ENCODE measurements around the gene FNBP1.

The FNBP1 gene

GRCh38 chr9:129848712-129849441, 194.1 kb downstream of the FNBP1 start:
- H3K27ac ChIP-seq: peak overlapping the region; percentile 17; the same call in 1 of the 2 replicates
- no peak for TF ChIP-seq CTCF (conservative IDR thresholded peaks at IDR 0.05; ENCODE audit: low read depth)
- DNase-seq (ENCODE audit: low spot score): no peak
- CTCF ChIA-PET: interaction anchor here (0.7 kb wide), 1 partner anchor 238 kb away, joined by 3 read pairs; no protein-coding TSS in a partner anchor
- POLR2A ChIA-PET (ENCODE audit: low non-redundant PET): no interaction called here

GRCh38 chr9:129845373-129845772, 197.6 kb downstream of the FNBP1 start:
- DNase-seq (ENCODE audit: low spot score): no peak
- CTCF ChIA-PET: interaction anchor here (0.8 kb wide), 1 partner anchor 397 kb away, joined by 3 read pairs; no protein-coding TSS in a partner anchor
- POLR2A ChIA-PET (ENCODE audit: low non-redundant PET): no interaction called here
- no peak overlapping the region for H3K27ac ChIP-seq
- no peak for TF ChIP-seq CTCF (conservative IDR thresholded peaks at IDR 0.05; ENCODE audit: low read depth)

GRCh38 chr9:129841071-129841470, 201.9 kb downstream of the FNBP1 start:
- CTCF ChIA-PET: interaction anchor here (0.7 kb wide), 1 partner anchor 1068 kb away, joined by 3 read pairs; no protein-coding TSS in a partner anchor
- no peak for DNase-seq (ENCODE audit: low spot score)
- no peak for TF ChIP-seq CTCF (conservative IDR thresholded peaks at IDR 0.05; ENCODE audit: low read depth)
- H3K27ac ChIP-seq: no peak overlapping the region
- POLR2A ChIA-PET (ENCODE audit: low non-redundant PET): interaction anchor here (0.7 kb wide), 1 partner anchor 19 kb away, joined by 9 read pairs; no protein-coding TSS in a partner anchor

- CTCF ChIA-PET: interaction anchor here (0.6 kb wide), 1 partner anchor 211 kb away, joined by 4 read pairs; no protein-coding TSS in a partner anchor
- TF ChIP-seq CTCF (conservative IDR thresholded peaks at IDR 0.05; ENCODE audit: low read depth): no peak
- POLR2A ChIA-PET (ENCODE audit: low non-redundant PET): interaction anchor here (0.6 kb wide), 1 partner anchor 10 kb away, joined by 5 read pairs; no protein-coding TSS in a partner anchor
- DNase-seq (ENCODE audit: low spot score): no peak
- H3K27ac ChIP-seq: no peak overlapping the region
Observed at GRCh38 chr9:129840034-129840433, 203.0 kb downstream of the FNBP1 start.

GRCh38 chr9:129839324-129840023, 203.5 kb downstream of the FNBP1 start:
- no peak for TF ChIP-seq CTCF (conservative IDR thresholded peaks at IDR 0.05; ENCODE audit: low read depth)
- no peak overlapping the region for H3K27ac ChIP-seq
- no peak for DNase-seq (ENCODE audit: low spot score)
- ChIA-PET CTCF (no interaction called here), POLR2A (ENCODE audit: low non-redundant PET) (interaction anchor here (0.6 to 1.2 kb wide), 3 partner anchors 9 to 47 kb away, joined by 3 to 5 read pairs (median 3); no protein-coding TSS in a partner anchor)

GRCh38 chr9:129838707-129839259, 204.2 kb downstream of the FNBP1 start:
- CTCF ChIA-PET: no interaction called here
- peak; percentile 84 for DNase-seq (ENCODE audit: low spot score)
- POLR2A ChIA-PET (ENCODE audit: low non-redundant PET): interaction anchor here (1.2 kb wide), 1 partner anchor 14 kb away, joined by 3 read pairs; no protein-coding TSS in a partner anchor
- peak overlapping the region; percentile 14; the same call in 1 of the 2 replicates for H3K27ac ChIP-seq
- no peak for TF ChIP-seq CTCF (conservative IDR thresholded peaks at IDR 0.05; ENCODE audit: low read depth)

Measured in RWPE1 (cell line).